Measurements from ENCODE around the gene MRPL22.

- TF ChIP-seq, protein P1, sequence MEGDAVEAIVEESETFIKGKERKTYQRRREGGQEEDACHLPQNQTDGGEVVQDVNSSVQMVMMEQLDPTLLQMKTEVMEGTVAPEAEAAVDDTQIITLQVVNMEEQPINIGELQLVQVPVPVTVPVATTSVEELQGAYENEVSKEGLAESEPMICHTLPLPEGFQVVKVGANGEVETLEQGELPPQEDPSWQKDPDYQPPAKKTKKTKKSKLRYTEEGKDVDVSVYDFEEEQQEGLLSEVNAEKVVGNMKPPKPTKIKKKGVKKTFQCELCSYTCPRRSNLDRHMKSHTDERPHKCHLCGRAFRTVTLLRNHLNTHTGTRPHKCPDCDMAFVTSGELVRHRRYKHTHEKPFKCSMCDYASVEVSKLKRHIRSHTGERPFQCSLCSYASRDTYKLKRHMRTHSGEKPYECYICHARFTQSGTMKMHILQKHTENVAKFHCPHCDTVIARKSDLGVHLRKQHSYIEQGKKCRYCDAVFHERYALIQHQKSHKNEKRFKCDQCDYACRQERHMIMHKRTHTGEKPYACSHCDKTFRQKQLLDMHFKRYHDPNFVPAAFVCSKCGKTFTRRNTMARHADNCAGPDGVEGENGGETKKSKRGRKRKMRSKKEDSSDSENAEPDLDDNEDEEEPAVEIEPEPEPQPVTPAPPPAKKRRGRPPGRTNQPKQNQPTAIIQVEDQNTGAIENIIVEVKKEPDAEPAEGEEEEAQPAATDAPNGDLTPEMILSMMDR (conservative IDR thresholded peaks at IDR 0.05; ENCODE audit: low read depth, low read length): no peak
- no peak for TF ChIP-seq EZH2 (IDR thresholded peaks at IDR 0.05; ENCODE audit: low read length, unreplicated experiment)
- TF ChIP-seq EZH2phosphoT487 (IDR thresholded peaks at IDR 0.05; ENCODE audit: borderline replicate concordance, low read length): no peak
Observed at GRCh38 chr5:154940772-154941620, at the start of gene MRPL22.

Data from PC-3 (cell line).